GM23338 (cell line): ENCODE measurements around the gene ZSWIM3. TPM values are rescaled to one million over a fixed set of nuclear protein-coding genes. Genes with fewer than 3 reads are reported as not detected.
A peak's percentile ranks its signal among the peaks of the same experiment; 100 is the strongest.

Experiments
- ATAC-seq: fragments of 200-7000 bp; cut with Tn5 transposase; 3 replicates; pipeline ENCODE4 v1.9.1; 2020
- DNase-seq: peaks from one replicate; pipeline ENCODE4 v3.0.0-alpha.2; 2015; ENCODE audit warnings: low spot score
- H2AFZ ChIP-seq: fragments of 200-600 bp; sonication (generic); 2 replicates; pipeline ENCODE4 v1.8.0; 2016; ENCODE audit warnings: antibody characterized with exemption, mild to moderate bottlenecking, moderate library complexity
- H3F3A ChIP-seq: fragments of 200-600 bp; sonication (generic); replicated peaks from 2 replicates; pipeline ENCODE4 v1.8.0; 2017; ENCODE audit warnings: antibody characterized with exemption, mixed run types, low read depth
- H3K27ac ChIP-seq: fragments of 200-600 bp; sonication (generic); 2 replicates; pipeline ENCODE4 v1.6.1; 2016; ENCODE audit warnings: low read depth
- H3K27me3 ChIP-seq: fragments of 200-600 bp; sonication (generic); 2 replicates; pipeline ENCODE4 v1.8.0; 2016; ENCODE audit warnings: mild to moderate bottlenecking, mixed run types, moderate library complexity; ENCODE audit not compliant: insufficient read depth
- H3K36me3 ChIP-seq: fragments of 200-600 bp; sonication (generic); 2 replicates; pipeline ENCODE4 v1.8.0; 2016; ENCODE audit warnings: mild to moderate bottlenecking; ENCODE audit not compliant: insufficient read depth
- H3K4me1 ChIP-seq: fragments of 200-600 bp; sonication (generic); 2 replicates; pipeline ENCODE4 v1.8.0; 2016; ENCODE audit warnings: mild to moderate bottlenecking, moderate library complexity; ENCODE audit not compliant: insufficient read depth
- H3K4me2 ChIP-seq: fragments of 200-600 bp; sonication (generic); 2 replicates; pipeline ENCODE4 v1.7.1; 2017; ENCODE audit warnings: mixed run types
- H3K4me3 ChIP-seq: fragments of 200-600 bp; sonication (generic); 2 replicates; pipeline ENCODE4 v1.6.1; 2016; ENCODE audit warnings: mixed run types
- H3K79me2 ChIP-seq: fragments of 200-600 bp; sonication (generic); replicated peaks from 2 replicates; pipeline ENCODE4 v1.8.0; 2017; ENCODE audit warnings: mild to moderate bottlenecking; ENCODE audit not compliant: insufficient read depth
- H3K9me2 ChIP-seq: fragments of 200-600 bp; sonication (generic); 2 replicates; pipeline ENCODE4 v1.8.0; 2017; ENCODE audit not compliant: insufficient read depth
- H4K20me1 ChIP-seq: fragments of 200-600 bp; sonication (generic); replicated peaks from 2 replicates; pipeline ENCODE4 v1.8.0; 2017; ENCODE audit warnings: mild to moderate bottlenecking; ENCODE audit not compliant: insufficient read depth
- H3K27ac Mint-ChIP-seq: 2 replicates; pipeline ENCODE4 v1.8.0; 2020; ENCODE audit warnings: inconsistent platforms, mild to moderate bottlenecking, moderate library complexity, mixed read lengths
- H3K27me3 Mint-ChIP-seq: 3 replicates; pipeline ENCODE4 v1.8.0; 2022; ENCODE audit warnings: low read depth, mild to moderate bottlenecking, moderate library complexity, mixed read lengths, inconsistent platforms; ENCODE audit not compliant: insufficient read depth, poor library complexity
- H3K36me3 Mint-ChIP-seq: 3 replicates; pipeline ENCODE4 v1.8.0; 2021; ENCODE audit warnings: low read depth, mild to moderate bottlenecking, inconsistent platforms, moderate library complexity, mixed read lengths
- H3K4me1 Mint-ChIP-seq: 3 replicates; pipeline ENCODE4 v1.8.0; 2020; ENCODE audit warnings: mild to moderate bottlenecking, inconsistent platforms, mixed read lengths
- H3K4me3 Mint-ChIP-seq: 3 replicates; pipeline ENCODE4 v1.8.0; 2021; ENCODE audit warnings: moderate library complexity, mild to moderate bottlenecking, inconsistent platforms, mixed read lengths
- H3K9me3 Mint-ChIP-seq: 3 replicates; pipeline ENCODE4 v1.8.0; 2020; ENCODE audit warnings: moderate library complexity, mild to moderate bottlenecking, inconsistent platforms, mixed read lengths
- CREB1 ChIP-seq: fragments of 250-450 bp; sonication (Bioruptor Pico); IDR thresholded peaks from 2 replicates; pipeline ENCODE4 v1.5.0; 2020; ENCODE audit warnings: low read depth, mild to moderate bottlenecking, moderate library complexity
- CTCF ChIP-seq, 2 experiments: fragments of 200-600 bp in 1 of 2; sonication (generic) in 1 of 2; conservative IDR thresholded peaks; 2 replicates each; pipeline versions ENCODE4 v1.5.1 to v1.6.1; 2016 to 2017; ENCODE audit warnings: antibody characterized with exemption in 2 of 2, low read depth in 2 of 2, mild to moderate bottlenecking in 2 of 2, moderate library complexity in 1 of 2
- POLR2AphosphoS5 ChIP-seq: IDR thresholded peaks from 2 replicates; pipeline ENCODE4 v1.6.1; 2016; ENCODE audit warnings: antibody characterized with exemption, low read depth
- STAT1 ChIP-seq: IDR thresholded peaks from one replicate; pipeline ENCODE4 v1.6.1; 2016; ENCODE audit warnings: antibody characterized with exemption; ENCODE audit not compliant: unreplicated experiment
- ZNF462 ChIP-seq: fragments of 250-450 bp; sonication (Bioruptor Pico); IDR thresholded peaks from 2 replicates; pipeline ENCODE4 v1.5.0; 2020; ENCODE audit warnings: mild to moderate bottlenecking, moderate library complexity
- polyA plus RNA-seq: library from polyadenylated mRNA; unstranded; fragments of >200 nt; fragmentation: Nextera tagmentation; extraction: Ambion mirVana; gene quantifications from 2 replicates; pipeline ENCODE4 v1.2.1, GENCODE V29; 2016
- total RNA-seq: library from RNA; depleted of rRNA; stranded (reverse); fragments of >200 nt; shearing (Covaris generic); gene quantifications from 2 replicates; pipeline ENCODE4 v1.2.3, GENCODE V29; 2014

ZSWIM3 gene
- total and polyA plus RNA-seq, 2 experiments from 2014 or later: 2.0 to 8.2 TPM

- peaks cover 31% of the 10 kb centered on the region for H3K36me3 Mint-ChIP-seq
- H3K27ac Mint-ChIP-seq: no peak overlapping the region
- H3K27me3 Mint-ChIP-seq: peaks cover 13% of the 10 kb centered on the region
- H3K9me3 Mint-ChIP-seq: no peaks in the 10 kb centered on the region; the same call in 2 of the 3 replicates
- peaks cover 8% of the 10 kb centered on the region; the same call in 1 of the 2 replicates for H3F3A ChIP-seq
- H3K4me2 ChIP-seq: peak overlapping the region; percentile 81
- ATAC-seq (no peak), DNase-seq (no peak)
- H3K4me1 ChIP-seq: peaks cover 7% of the 10 kb centered on the region; the same call in 1 of the 2 replicates
- H3K4me3 ChIP-seq: peak overlapping the region; percentile 91
- peaks cover 11% of the 10 kb centered on the region; the same call in 2 of the 3 replicates for H3K4me1 Mint-ChIP-seq
- H3K27ac ChIP-seq: no peak overlapping the region
- H2AFZ ChIP-seq: peak overlapping the region; percentile 97
- TF ChIP-seq POLR2AphosphoS5 (no peak), CREB1 (no peak), STAT1 (no peak), CTCF (conservative IDR thresholded peaks at IDR 0.05; ENCODE audit: low read depth in 2 of 2) (no peak)
- no peaks in the 10 kb centered on the region for H3K9me2 ChIP-seq
- peaks cover 9% of the 10 kb centered on the region for H4K20me1 ChIP-seq
- H3K27me3 ChIP-seq: no peaks in the 10 kb centered on the region
- H3K79me2 ChIP-seq: peaks cover 10% of the 10 kb centered on the region
- H3K36me3 ChIP-seq: 0 out of 2 replicates have a peak, but pooled peaks cover 5% of the 10 kb centered on the region
- H3K4me3 Mint-ChIP-seq: peak overlapping the region; percentile 87
Observed at GRCh38 chr20:45912344-45912682, 54.9 kb downstream of the ZSWIM3 start.

GRCh38 chr20:45913116-45913515 lies 55.7 kb downstream of the ZSWIM3 start:
- ATAC-seq: no peak
- H3K4me3 ChIP-seq: peak overlapping the region; percentile 91
- H4K20me1 ChIP-seq: peaks cover 9% of the 10 kb centered on the region
- H3K9me2 ChIP-seq: no peaks in the 10 kb centered on the region
- no peak overlapping the region for H3K4me3 Mint-ChIP-seq
- H3K4me1 ChIP-seq: peaks cover 7% of the 10 kb centered on the region; the same call in 1 of the 2 replicates
- H3K9me3 Mint-ChIP-seq: no peaks in the 10 kb centered on the region; the same call in 2 of the 3 replicates
- H3K27ac ChIP-seq: no peak overlapping the region
- H2AFZ ChIP-seq: no peak overlapping the region
- peak overlapping the region; percentile 81; the same call in 1 of the 2 replicates for H3K4me2 ChIP-seq
- 0 out of 2 replicates have a peak, but pooled peaks cover 5% of the 10 kb centered on the region for H3K36me3 ChIP-seq
- no peak for TF ChIP-seq POLR2AphosphoS5
- TF ChIP-seq ZNF462 (CRISPR knock-in tag): no peak
- H3K36me3 Mint-ChIP-seq: peaks cover 23% of the 10 kb centered on the region
- peaks cover 10% of the 10 kb centered on the region for H3K79me2 ChIP-seq
- H3K27me3 Mint-ChIP-seq: peaks cover 11% of the 10 kb centered on the region
- no peaks in the 10 kb centered on the region for H3K27me3 ChIP-seq
- H3F3A ChIP-seq: peaks cover 8% of the 10 kb centered on the region; the same call in 1 of the 2 replicates
- H3K4me1 Mint-ChIP-seq: peaks cover 11% of the 10 kb centered on the region; the same call in 2 of the 3 replicates
- no peak for DNase-seq
- H3K27ac Mint-ChIP-seq: no peak overlapping the region
